Kidney epithelial cell (primary cell): Measurements from ENCODE around the gene UBE2B. TPM values are rescaled to one million over a fixed set of nuclear protein-coding genes. Genes with fewer than 3 reads are reported as not detected.

Experiments
- DNase-seq: peaks from one replicate; pipeline ENCODE4 v3.0.0-alpha.2; 2010; ENCODE audit warnings: low read depth
- H3K27me3 ChIP-seq: 2 replicates; pipeline ENCODE4 v1.6.0; 2011; ENCODE audit warnings: low read length; ENCODE audit not compliant: control insufficient read depth, insufficient read depth
- H3K36me3 ChIP-seq: 2 replicates; pipeline ENCODE4 v1.5.1; 2011; ENCODE audit warnings: low read length; ENCODE audit not compliant: control insufficient read depth, insufficient read depth
- H3K4me3 ChIP-seq: 2 replicates; pipeline ENCODE4 v1.5.1; 2011; ENCODE audit warnings: low read depth, mild to moderate bottlenecking, control low read depth, low read length
- CTCF ChIP-seq: IDR thresholded peaks from 2 replicates; pipeline ENCODE4 v1.5.1; 2011; ENCODE audit warnings: mild to moderate bottlenecking, moderate library complexity, low read length, control low read depth, inconsistent platforms; ENCODE audit not compliant: insufficient read depth, poor library complexity, severe bottlenecking
- total RNA-seq: library from RNA; depleted of rRNA; stranded (reverse); fragments of >200 nt; gene quantifications from 2 replicates; pipeline ENCODE4 v1.2.3, GENCODE V29; 2015

Gene UBE2B
- total RNA-seq, 1 donor from 2014 or later, result 31.2 TPM

GRCh38 chr5:134436523-134437339 is 65.4 kb downstream of the UBE2B start:
- peak; percentile 75 for DNase-seq
- no peak overlapping the region for H3K4me3 ChIP-seq

GRCh38 chr5:134437340-134437846 is 66.0 kb downstream of the UBE2B start:
- Histone ChIP-seq H3K27me3 (no peaks in the 10 kb centered on the region), H3K36me3 (no peaks in the 10 kb centered on the region), H3K4me3 (no peak overlapping the region)
- no peak for DNase-seq
- TF ChIP-seq CTCF, result no peak

More at GRCh38 chr5:134436523-134437339, 65.4 kb downstream of the UBE2B start:
- Histone ChIP-seq H3K36me3 (no peaks in the 10 kb centered on the region), H3K27me3 (no peaks in the 10 kb centered on the region)
- TF ChIP-seq CTCF, result no peak

GRCh38 chr5:134437847-134438581 is 66.6 kb downstream of the UBE2B start:
- no peak for TF ChIP-seq CTCF
- no peaks in the 10 kb centered on the region for H3K36me3 ChIP-seq
- no peaks in the 10 kb centered on the region for H3K27me3 ChIP-seq
- DNase-seq, result no peak
- no peak overlapping the region for H3K4me3 ChIP-seq

GRCh38 chr5:134438721-134439123 is 67.4 kb downstream of the UBE2B start:
- no peaks in the 10 kb centered on the region for H3K36me3 ChIP-seq
- DNase-seq, result no peak
- H3K4me3 ChIP-seq, result no peak overlapping the region
- no peak for TF ChIP-seq CTCF
- H3K27me3 ChIP-seq, result no peaks in the 10 kb centered on the region

GRCh38 chr5:134439210-134439654 is 67.9 kb downstream of the UBE2B start:
- TF ChIP-seq CTCF, result no peak
- H3K4me3 ChIP-seq, result no peak overlapping the region
- peak; percentile 79 for DNase-seq

More at GRCh38 chr5:134439210-134439654, 67.9 kb downstream of the UBE2B start:
- Histone ChIP-seq H3K36me3 (no peaks in the 10 kb centered on the region), H3K27me3 (no peaks in the 10 kb centered on the region)
